ENCODE results near the gene LRPAP1. TPM values are rescaled to one million over a fixed set of nuclear protein-coding genes. Genes with fewer than 3 reads are reported as not detected.

Gene LRPAP1
- total RNA-seq, 1 donor from 2014 or later, result 88.1 TPM

GRCh38 chr4:3496021-3496420 lies 36.2 kb downstream of the LRPAP1 start:
- Mint-ChIP-seq H3K27ac (no peak overlapping the region), H3K4me3 (no peak overlapping the region), H3K27me3 (ENCODE audit: insufficient read depth) (peaks cover 5% of the 10 kb centered on the region), H3K4me1 (ENCODE audit: low read depth) (no peaks in the 10 kb centered on the region), H3K36me3 (ENCODE audit: low read depth) (no peaks in the 10 kb centered on the region), H3K9me3 (no peaks in the 10 kb centered on the region)
- intact Hi-C loops (cut with micrococcal nuclease), result no loop called here
- DNase-seq (ENCODE audit: low spot score), result no peak

- H3K27ac Mint-ChIP-seq, result no peak overlapping the region
- no peaks in the 10 kb centered on the region for H3K36me3 Mint-ChIP-seq (ENCODE audit: low read depth)
- no peak for DNase-seq (ENCODE audit: low spot score)
- intact Hi-C loops (cut with micrococcal nuclease), result no loop called here
- H3K9me3 Mint-ChIP-seq, result no peaks in the 10 kb centered on the region
- peaks cover 9% of the 10 kb centered on the region for H3K27me3 Mint-ChIP-seq (ENCODE audit: insufficient read depth)
- H3K4me1 Mint-ChIP-seq (ENCODE audit: low read depth), result no peaks in the 10 kb centered on the region
- no peak overlapping the region for H3K4me3 Mint-ChIP-seq
These were observed 36.8 kb downstream of the LRPAP1 start for GRCh38 chr4:3495204-3495975.

GRCh38 chr4:3494462-3494871 lies 37.8 kb downstream of the LRPAP1 start:
- Mint-ChIP-seq H3K4me1 (ENCODE audit: low read depth) (no peaks in the 10 kb centered on the region), H3K36me3 (ENCODE audit: low read depth) (no peaks in the 10 kb centered on the region), H3K9me3 (no peaks in the 10 kb centered on the region), H3K27me3 (ENCODE audit: insufficient read depth) (peaks cover 10% of the 10 kb centered on the region), H3K27ac (no peak overlapping the region), H3K4me3 (no peak overlapping the region)
- intact Hi-C loops (cut with micrococcal nuclease), result no loop called here
- no peak for DNase-seq (ENCODE audit: low spot score)

- Mint-ChIP-seq H3K27ac (no peak overlapping the region), H3K4me1 (ENCODE audit: low read depth) (no peaks in the 10 kb centered on the region), H3K9me3 (no peaks in the 10 kb centered on the region), H3K27me3 (ENCODE audit: insufficient read depth) (peaks cover 10% of the 10 kb centered on the region), H3K4me3 (no peak overlapping the region), H3K36me3 (ENCODE audit: low read depth) (no peaks in the 10 kb centered on the region)
- no peak for DNase-seq (ENCODE audit: low spot score)
- intact Hi-C loops (cut with micrococcal nuclease), result no loop called here
These were observed 38.3 kb downstream of the LRPAP1 start for GRCh38 chr4:3493720-3494461.

GRCh38 chr4:3492741-3493719 lies 39.2 kb downstream of the LRPAP1 start:
- Mint-ChIP-seq H3K9me3 (no peaks in the 10 kb centered on the region), H3K27me3 (ENCODE audit: insufficient read depth) (peaks cover 10% of the 10 kb centered on the region), H3K27ac (no peak overlapping the region), H3K4me3 (no peak overlapping the region), H3K36me3 (ENCODE audit: low read depth) (no peaks in the 10 kb centered on the region), H3K4me1 (ENCODE audit: low read depth) (no peaks in the 10 kb centered on the region)
- intact Hi-C loops (cut with micrococcal nuclease), result no loop called here
- no peak for DNase-seq (ENCODE audit: low spot score)

GRCh38 chr4:3491681-3492405 lies 40.4 kb downstream of the LRPAP1 start:
- Mint-ChIP-seq H3K9me3 (no peaks in the 10 kb centered on the region), H3K27ac (no peak overlapping the region), H3K27me3 (ENCODE audit: insufficient read depth) (peaks cover 10% of the 10 kb centered on the region), H3K36me3 (ENCODE audit: low read depth) (no peaks in the 10 kb centered on the region), H3K4me3 (no peak overlapping the region), H3K4me1 (ENCODE audit: low read depth) (no peaks in the 10 kb centered on the region)
- DNase-seq (ENCODE audit: low spot score), result no peak
- intact Hi-C loops (cut with micrococcal nuclease), result no loop called here

GRCh38 chr4:3489451-3489962 lies 42.7 kb downstream of the LRPAP1 start:
- no peaks in the 10 kb centered on the region for H3K4me1 Mint-ChIP-seq (ENCODE audit: low read depth)
- peaks cover 10% of the 10 kb centered on the region for H3K27me3 Mint-ChIP-seq (ENCODE audit: insufficient read depth)
- H3K4me3 Mint-ChIP-seq, result no peak overlapping the region
- no peaks in the 10 kb centered on the region for H3K9me3 Mint-ChIP-seq
- DNase-seq (ENCODE audit: low spot score), result no peak
- no peak overlapping the region for H3K27ac Mint-ChIP-seq
- H3K36me3 Mint-ChIP-seq (ENCODE audit: low read depth), result no peaks in the 10 kb centered on the region
- intact Hi-C loops (cut with micrococcal nuclease), result no loop called here

- Mint-ChIP-seq H3K27ac (no peak overlapping the region), H3K4me3 (no peak overlapping the region), H3K27me3 (ENCODE audit: insufficient read depth) (peaks cover 9% of the 10 kb centered on the region), H3K36me3 (ENCODE audit: low read depth) (no peaks in the 10 kb centered on the region), H3K4me1 (ENCODE audit: low read depth) (no peaks in the 10 kb centered on the region), H3K9me3 (no peaks in the 10 kb centered on the region)
- no peak for DNase-seq (ENCODE audit: low spot score)
- intact Hi-C loops (cut with micrococcal nuclease), result no loop called here
These were observed 43.4 kb downstream of the LRPAP1 start for GRCh38 chr4:3488820-3489219.

- DNase-seq (ENCODE audit: low spot score), result no peak
- H3K36me3 Mint-ChIP-seq (ENCODE audit: low read depth), result no peaks in the 10 kb centered on the region
- no peaks in the 10 kb centered on the region for H3K9me3 Mint-ChIP-seq
- H3K4me1 Mint-ChIP-seq (ENCODE audit: low read depth), result no peaks in the 10 kb centered on the region
- no peak overlapping the region for H3K4me3 Mint-ChIP-seq
- intact Hi-C loops (cut with micrococcal nuclease), result no loop called here
- H3K27me3 Mint-ChIP-seq (ENCODE audit: insufficient read depth), result peaks cover 9% of the 10 kb centered on the region
- H3K27ac Mint-ChIP-seq, result no peak overlapping the region
These were observed 44.4 kb downstream of the LRPAP1 start for GRCh38 chr4:3487861-3488260.

GRCh38 chr4:3486541-3487540 lies 45.4 kb downstream of the LRPAP1 start:
- no peak overlapping the region for H3K27ac Mint-ChIP-seq
- H3K4me3 Mint-ChIP-seq, result no peak overlapping the region
- DNase-seq (ENCODE audit: low spot score), result no peak
- H3K27me3 Mint-ChIP-seq (ENCODE audit: insufficient read depth), result peaks cover 9% of the 10 kb centered on the region
- H3K36me3 Mint-ChIP-seq (ENCODE audit: low read depth), result no peaks in the 10 kb centered on the region
- H3K4me1 Mint-ChIP-seq (ENCODE audit: low read depth), result no peaks in the 10 kb centered on the region
- H3K9me3 Mint-ChIP-seq, result no peaks in the 10 kb centered on the region
- intact Hi-C loops (cut with micrococcal nuclease), result no loop called here

- H3K36me3 Mint-ChIP-seq (ENCODE audit: low read depth), result no peaks in the 10 kb centered on the region
- H3K27me3 Mint-ChIP-seq (ENCODE audit: insufficient read depth), result peaks cover 10% of the 10 kb centered on the region
- H3K4me1 Mint-ChIP-seq (ENCODE audit: low read depth), result no peaks in the 10 kb centered on the region
- no peak overlapping the region for H3K27ac Mint-ChIP-seq
- DNase-seq (ENCODE audit: low spot score), result no peak
- intact Hi-C loops (cut with micrococcal nuclease), result no loop called here
- H3K4me3 Mint-ChIP-seq, result no peak overlapping the region
- no peaks in the 10 kb centered on the region for H3K9me3 Mint-ChIP-seq
These were observed 46.2 kb downstream of the LRPAP1 start for GRCh38 chr4:3485886-3486540.

Data from activated T-helper 1 cell treated with anti-CD3 and anti-CD28 coated beads, Interleukin-12 subunit alpha, Interleukin-12 subunit beta, Interleukin-2, Interleukin-4 antibody, amounts not matched to agents 30 ng/mL and 10 ng/mL and 1 ng/mL, durations not matched to agents 14 hours and 24 hours and 36 hours (primary cell).